GM12873 (cell line): ENCODE results near the gene SMIM44.

Experiments used
- TF ChIP-seq, protein P1 (sequence below): IDR thresholded peaks from 2 replicates; pipeline ENCODE4 v1.5.1; 2012; ENCODE audit warnings: low read depth, mild to moderate bottlenecking, moderate library complexity, low read length, control low read depth; ENCODE audit not compliant: insufficient read depth; ENCODE audit errors: missing control alignments

Gene SMIM44

DNA sequence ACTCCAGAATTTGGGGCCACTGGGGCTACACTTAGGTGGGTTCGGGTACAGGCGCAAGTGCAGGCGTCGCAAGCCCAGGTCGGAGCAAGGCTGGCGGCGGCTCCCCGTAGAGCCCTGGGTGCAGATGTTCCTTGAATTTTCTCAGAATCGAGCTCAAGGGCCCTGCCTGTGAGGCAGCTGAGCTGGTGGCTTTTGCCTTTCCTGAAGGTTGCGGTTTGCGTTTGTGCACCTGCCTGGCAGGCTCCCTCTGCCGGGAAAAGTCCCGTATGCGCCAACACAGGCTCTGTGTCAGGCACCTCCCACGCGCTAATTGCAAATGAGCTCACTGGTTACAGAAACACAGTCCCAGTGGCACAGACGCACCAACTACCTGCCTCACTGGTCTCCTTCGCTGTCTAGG, 11.3 kb upstream of the SMIM44 start:
- TF ChIP-seq, protein P1, sequence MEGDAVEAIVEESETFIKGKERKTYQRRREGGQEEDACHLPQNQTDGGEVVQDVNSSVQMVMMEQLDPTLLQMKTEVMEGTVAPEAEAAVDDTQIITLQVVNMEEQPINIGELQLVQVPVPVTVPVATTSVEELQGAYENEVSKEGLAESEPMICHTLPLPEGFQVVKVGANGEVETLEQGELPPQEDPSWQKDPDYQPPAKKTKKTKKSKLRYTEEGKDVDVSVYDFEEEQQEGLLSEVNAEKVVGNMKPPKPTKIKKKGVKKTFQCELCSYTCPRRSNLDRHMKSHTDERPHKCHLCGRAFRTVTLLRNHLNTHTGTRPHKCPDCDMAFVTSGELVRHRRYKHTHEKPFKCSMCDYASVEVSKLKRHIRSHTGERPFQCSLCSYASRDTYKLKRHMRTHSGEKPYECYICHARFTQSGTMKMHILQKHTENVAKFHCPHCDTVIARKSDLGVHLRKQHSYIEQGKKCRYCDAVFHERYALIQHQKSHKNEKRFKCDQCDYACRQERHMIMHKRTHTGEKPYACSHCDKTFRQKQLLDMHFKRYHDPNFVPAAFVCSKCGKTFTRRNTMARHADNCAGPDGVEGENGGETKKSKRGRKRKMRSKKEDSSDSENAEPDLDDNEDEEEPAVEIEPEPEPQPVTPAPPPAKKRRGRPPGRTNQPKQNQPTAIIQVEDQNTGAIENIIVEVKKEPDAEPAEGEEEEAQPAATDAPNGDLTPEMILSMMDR, result no peak

DNA sequence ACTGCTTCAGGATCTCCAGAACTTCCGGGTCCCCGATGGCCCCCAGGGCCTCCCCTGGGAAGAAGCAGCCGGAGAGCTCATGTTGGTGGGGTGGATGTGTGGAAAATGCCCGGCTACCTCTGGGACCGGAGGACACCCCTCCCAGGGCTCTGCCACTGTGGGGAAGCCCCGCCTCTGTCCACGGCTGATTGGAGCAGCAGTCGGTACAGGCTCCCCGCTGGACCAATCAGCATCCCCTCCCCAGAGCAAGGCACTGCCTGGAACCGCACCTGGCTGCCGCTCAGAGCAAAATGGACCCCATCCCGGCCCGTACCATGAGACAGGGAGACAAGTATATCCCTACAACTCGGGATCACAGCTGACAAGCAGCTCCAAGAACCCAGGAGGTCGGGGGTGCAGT, 10.8 kb upstream of the SMIM44 start:
- TF ChIP-seq, protein P1, result no peak

DNA sequence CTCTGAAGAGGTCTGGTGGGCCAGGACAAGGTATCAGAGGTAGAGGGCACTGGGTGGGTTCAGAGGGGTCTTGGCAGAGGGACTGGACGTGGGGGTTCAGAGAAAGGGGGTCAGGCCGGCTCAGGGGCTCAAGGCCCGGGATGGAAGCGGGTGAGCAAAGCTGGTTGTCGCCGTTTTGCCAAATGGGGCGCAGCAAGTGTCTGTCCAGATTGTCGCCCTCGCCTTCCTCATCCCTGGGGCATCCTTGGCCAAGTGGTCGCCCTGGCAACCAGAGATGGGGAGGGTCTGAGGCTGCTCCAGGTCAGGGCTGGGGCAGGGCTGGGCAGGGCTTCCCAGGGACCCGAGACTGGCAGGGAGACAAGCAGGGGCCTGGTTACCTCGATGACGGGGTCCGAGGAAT, 10.4 kb upstream of the SMIM44 start:
- TF ChIP-seq, protein P1, result no peak

DNA sequence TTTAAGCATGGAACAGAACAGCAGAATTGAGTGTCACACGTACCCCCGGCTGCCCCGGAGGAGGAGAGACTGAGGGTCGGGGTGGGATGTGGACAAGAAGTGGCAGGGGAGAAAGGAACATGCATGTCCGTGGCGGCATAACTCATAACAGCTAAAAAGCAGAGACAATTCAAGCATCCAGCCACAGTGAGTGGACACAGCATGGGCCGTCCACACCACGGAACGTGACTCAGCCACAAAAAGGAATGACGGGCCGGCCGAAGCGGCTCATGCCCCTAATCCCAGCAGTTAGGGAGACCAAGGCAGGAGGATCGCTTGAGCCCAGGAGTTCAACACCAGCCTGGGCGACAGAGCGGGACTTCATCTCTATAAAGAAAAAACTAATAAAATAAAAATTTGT, 9.7 kb upstream of the SMIM44 start:
- TF ChIP-seq, protein P1, result no peak

DNA sequence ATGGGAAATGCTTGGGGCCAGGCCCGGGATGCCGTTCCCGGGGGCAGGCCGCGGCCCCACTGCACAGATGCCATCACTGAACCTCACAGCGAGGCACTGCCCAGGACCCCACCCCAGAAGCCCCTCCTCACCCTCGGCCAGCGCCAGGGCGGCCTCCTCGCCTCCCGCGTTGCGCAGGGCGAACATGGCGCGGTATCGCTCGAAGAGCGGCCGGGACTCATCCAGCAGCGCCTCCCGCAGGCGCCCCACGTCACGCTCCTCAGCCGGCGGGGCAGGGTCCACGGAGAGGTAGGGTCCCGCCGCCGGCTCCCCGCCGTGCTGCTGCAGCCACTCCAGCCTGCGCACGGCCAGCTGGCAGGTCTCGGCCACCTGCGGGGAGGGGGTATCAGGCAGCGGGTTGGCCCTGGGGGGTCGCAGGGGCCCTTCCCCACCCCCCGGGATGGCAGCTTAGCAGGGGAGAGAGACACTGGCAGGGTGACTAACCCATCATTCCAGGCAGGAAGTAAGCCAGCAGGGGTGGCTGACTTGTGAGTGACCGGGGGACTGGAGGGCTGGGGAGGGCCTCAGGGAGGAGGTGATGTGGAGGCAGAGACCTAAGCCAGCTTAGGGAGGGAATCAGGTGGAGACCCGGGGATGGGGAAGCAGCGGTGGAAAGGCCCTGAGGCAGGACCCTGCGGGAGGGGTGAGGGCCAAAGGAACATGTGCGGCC, 9.0 kb upstream of the SMIM44 start:
- TF ChIP-seq, protein P1, result no peak

DNA sequence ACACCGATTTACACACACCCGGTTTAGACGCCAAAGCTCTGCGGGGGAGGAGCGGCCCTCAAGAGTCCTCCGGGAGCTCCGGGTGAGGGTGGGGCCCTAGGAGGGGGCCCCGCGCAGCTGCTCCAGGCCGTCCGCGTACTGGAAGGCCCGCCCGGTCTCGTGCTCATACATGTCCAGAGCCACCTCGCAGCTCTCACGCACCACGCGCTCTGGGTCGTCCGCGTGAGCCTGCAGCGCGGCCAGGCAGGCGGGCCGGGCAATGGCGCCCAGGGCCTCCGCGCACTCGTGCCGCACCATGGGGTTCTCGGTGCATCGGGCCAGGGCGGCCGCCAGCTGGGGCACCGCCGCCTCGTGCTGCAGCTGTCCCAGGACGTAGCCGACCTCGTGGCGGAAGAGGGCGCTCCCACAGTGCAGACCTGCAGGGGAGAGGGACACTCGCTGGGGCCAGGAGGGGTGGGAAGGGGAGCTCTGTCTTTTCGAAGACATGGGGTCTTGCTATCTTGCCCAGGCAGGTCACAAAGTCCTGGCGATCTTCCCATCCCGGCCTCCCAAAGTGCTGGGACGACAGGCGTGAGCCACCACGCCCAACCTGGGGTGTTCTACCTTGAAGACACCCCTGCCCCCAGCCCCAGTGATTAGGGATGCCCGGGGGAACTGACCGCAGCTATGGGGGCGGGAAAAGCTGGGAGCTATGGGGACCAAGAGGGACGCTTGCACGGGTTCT, 8.3 kb upstream of the SMIM44 start:
- TF ChIP-seq, protein P1, result no peak

DNA sequence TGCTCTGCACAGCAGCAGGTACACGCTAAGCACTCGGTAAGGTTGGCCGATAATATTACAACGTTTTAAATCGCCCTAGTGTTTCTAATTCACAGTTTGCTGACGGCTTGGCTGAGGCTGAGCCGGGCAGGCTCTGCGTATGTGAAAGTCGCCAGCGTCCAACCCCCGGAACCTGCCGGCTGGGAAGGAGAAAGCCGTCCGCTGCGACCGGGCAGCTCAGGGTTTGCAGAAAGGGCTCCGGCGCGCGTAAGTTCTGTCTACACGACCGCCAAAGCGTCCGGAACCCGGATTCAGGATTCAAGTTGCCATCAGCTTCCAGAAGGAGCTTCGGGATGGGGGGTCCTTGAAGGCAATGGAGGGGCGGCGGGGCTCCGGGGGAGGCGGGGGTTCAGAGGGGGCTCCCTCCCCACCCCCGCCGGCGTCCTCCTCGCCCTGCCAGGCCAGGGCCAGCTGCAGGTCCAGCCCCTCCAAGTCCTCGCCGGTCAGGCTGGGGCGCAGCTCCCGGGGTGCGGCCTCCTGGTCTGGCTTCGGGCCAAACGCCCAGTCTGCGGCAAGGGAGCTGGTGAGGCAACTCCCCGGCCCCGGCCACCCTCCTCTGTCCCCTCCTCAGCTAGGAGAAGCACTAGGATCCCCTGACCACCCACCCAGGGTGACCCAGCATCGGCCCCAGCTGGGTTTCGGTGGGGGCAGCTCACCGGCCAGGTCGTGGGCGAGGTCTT, 575 bp downstream of the SMIM44 start:
- TF ChIP-seq, protein P1, result no peak
